Astrocyte (in vitro differentiated cells and primary cell): ENCODE measurements around the gene BTRC.
"Not testable (repeated sequence)": the region's sequence is repeated elsewhere in the genome, so short reads cannot be mapped to it uniquely, and the experiment has no call there.

Source experiments
- CTCF ChIP-seq: IDR thresholded peaks from 2 replicates; pipeline ENCODE4 v1.5.1; 2011; ENCODE audit warnings: low read depth, mild to moderate bottlenecking, inconsistent platforms, low read length, moderate library complexity; ENCODE audit not compliant: insufficient read depth
- EZH2 ChIP-seq: IDR thresholded peaks from 2 replicates; pipeline ENCODE4 v1.6.1; 2012; ENCODE audit warnings: mild to moderate bottlenecking, low read length, inconsistent platforms; ENCODE audit not compliant: insufficient read depth

GRCh38 chr10:101421967-101422366 lies 68.0 kb downstream of the BTRC start:
- not testable (repeated sequence) for TF ChIP-seq EZH2, CTCF
